Measurements from ENCODE around the gene EFHC1.

The EFHC1 gene

GRCh38 chr6:52503851-52504781 is 84.0 kb downstream of the EFHC1 start:
- peak; percentile 2 for DNase-seq

DNA sequence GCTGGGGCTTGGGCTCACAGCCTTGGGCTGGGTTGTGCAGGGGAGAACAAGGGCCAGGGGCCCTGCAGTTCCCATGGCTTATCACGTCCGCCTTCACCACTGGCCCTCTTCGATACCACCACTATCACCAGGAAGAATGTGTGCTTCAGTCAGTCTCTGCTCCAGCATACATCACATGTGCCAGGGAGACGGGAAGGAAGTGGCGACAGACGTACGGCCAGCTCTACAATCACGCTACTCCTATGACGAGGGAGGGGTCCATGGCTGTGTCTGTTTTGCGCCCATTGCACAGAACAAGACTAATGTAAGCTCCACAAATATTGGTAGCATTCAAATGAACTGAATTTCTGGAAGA is 84.6 kb downstream of the EFHC1 start:
- no peak for DNase-seq

DNA sequence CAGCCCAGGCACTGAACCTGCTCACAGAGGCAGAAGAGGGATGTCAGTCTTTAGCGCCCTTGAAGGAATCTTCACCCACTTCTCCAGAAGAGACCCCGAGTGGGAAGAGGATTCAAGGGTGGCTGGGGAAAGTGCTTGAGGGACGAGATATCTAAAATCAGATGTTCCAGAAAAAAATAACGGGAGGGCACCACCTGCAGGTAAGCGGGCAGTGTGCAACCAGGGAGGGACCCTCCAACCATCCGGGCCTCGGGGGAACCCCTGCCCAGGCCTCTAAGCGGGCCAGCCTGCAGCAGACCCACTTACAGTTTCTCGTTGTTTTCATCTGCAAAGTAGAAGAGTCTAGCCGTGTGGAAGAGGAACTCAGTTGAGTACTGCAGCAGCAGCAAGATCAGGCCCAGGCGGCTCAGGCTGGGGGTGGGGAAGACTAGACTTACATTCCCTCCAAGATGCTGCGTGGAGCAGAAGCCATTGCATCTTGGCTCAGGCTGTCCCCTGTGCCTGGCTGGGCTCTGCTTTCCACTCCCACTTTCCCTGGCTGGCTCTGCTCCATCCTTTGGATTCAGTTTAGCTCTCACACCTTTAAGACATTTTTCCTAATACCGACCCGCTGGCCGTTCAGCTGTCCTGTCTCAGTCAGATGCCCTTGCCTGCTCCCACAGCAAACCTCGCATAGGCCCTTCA is 85.7 kb downstream of the EFHC1 start:
- no peak for DNase-seq

- DNase-seq = no peak
Observed at GRCh38 chr6:52506476-52506875, 86.3 kb downstream of the EFHC1 start.

DNA sequence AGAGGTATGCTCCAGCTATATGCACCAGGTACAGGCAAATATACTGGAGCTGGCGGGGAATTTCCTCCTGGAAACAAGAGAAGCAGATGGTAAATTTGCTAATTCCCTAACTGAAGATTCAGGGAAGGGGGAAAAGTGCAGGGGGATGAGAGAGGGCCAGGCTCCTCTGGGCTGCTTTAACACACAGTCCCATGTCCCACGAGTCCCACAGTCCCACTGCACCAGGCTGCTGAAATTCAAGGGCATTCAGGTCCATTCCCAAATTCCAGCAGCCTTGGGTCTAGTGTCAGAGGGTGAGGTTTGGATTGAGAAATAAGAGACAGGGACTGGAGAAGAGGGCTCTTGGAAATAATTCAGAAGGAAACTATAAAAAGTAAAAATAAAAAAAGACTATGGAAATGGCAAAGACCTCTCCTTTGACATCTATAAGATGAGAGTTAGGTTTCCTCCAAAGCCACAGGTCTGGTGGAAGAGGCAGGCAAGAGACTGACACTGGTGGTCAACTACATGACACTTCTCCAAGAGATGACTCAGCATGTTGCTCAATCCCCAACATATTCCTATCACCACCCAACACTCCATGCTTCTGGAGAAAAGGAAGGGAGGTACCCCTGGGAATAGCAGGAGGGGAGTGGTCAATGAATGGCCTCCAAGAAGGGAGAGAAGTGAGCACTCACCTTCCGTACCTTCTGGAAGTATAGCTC is 87.6 kb downstream of the EFHC1 start:
- no peak for DNase-seq

DNA sequence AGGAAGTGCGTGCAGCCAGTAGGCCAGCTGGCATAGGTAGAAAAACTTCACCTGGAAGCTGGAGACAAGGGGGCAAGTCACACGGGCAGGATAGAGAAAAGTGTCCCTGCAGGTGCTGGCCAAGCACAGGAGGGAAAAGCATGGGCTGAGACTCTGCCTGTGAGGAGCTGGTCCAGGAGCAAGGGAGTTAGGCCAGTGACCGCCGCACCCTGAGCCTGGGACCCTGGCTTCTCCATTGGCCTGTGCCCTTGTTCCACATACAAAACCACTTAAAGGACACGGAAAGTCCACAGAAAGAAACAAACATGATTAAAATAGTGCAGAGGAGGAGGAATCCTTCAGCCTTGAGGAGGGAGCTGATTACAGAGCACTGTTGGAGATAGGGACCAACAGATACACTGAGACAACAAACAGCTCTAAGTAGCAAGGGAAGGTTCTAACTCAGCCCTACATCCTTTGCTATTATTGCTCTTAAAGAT is 88.2 kb downstream of the EFHC1 start:
- DNase-seq = no peak

- no peak for DNase-seq
Observed at GRCh38 chr6:52509281-52510212, 89.4 kb downstream of the EFHC1 start.

DNA sequence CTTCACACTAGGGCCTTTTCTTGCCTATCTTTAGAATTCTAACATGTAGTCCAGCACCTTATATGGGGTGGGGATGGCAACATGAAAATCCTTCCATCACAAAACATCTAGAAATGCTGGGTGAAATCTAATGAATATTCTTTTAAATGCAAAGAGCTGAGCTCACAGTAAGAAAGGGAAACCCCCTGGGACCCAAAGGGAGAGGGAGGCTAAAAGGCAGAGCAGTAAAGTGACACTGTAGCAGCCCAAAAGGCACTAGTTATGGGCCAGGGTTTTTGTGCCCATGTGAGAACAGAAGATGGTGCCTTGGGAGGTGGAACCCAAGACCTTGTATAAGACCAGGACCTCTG is 90.0 kb downstream of the EFHC1 start:
- DNase-seq = no peak

- DNase-seq = no peak
Observed at GRCh38 chr6:52511163-52511562, 91.0 kb downstream of the EFHC1 start.

DNA sequence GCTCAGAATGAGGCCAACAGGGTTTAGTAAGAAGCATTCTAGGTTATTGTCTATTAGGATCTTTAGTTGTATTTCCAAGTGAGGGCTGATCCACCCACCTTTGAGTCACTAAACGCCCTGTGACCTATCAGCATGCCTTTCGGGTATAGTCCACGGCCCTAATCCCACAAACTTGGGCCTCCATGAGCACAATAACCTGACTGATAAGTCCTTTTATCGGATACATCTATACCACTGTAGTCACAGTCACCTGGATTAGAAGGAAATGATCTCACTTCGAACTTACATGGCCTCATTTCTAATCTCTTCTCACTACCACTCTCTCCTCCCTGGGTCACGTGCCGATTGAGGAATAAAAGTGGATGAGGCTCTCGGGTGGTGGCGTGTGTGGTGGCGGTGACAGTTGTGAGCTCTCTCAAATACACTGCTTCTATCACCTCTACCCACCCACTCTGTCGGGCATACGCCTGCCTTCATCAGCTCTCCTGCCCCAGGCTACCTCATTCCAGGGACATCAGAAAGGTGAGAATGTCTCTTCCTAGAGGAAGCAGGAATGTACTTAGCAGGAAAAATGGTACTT is 91.5 kb downstream of the EFHC1 start:
- no peak for DNase-seq

GRCh38 chr6:52512199-52512598 is 92.1 kb downstream of the EFHC1 start:
- no peak for DNase-seq

GRCh38 chr6:52513464-52513863 is 93.3 kb downstream of the EFHC1 start:
- DNase-seq = no peak

DNA sequence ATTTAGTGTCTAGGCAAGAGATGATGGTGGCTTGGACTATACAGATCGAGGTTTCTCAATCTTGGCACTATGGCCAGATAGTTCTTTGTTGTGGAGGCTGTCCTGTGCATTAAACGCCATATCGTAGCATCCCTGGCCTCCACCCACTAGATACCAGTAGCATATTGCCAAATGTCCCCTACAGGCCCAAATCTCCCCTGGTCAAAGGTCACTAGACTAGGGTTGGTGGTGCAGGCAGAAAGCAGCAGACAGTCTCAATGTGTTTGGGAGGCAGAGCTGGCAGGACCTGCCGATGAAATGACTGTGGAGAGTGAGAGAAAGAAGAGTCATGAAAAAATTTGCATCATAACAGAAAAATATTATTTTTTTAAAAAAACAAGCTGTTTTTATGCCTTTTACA is 93.8 kb downstream of the EFHC1 start:
- DNase-seq = no peak

DNA sequence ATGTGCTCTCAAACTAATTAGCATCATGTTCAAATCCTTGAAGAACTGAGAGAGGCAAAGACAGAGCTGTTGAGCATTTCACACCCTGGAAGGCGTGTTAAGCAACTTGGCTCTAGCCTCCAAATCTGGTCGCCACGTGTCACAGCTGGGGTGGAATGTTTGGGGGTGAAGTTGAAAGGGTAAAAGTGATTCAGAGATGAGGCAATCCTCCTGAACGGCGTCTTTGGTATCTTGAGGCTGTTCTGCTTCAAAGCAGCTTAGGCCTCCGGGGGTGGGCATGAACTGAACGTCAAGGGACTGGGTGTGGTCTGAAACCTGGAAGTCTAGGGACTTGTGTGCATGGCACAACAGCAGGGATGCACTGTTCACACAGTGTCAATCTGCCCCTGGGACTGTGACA is 94.4 kb downstream of the EFHC1 start:
- DNase-seq = no peak

- DNase-seq = no peak
Observed at GRCh38 chr6:52515219-52515960, 95.2 kb downstream of the EFHC1 start.

- no peak for DNase-seq
Observed at GRCh38 chr6:52516269-52516668, 96.1 kb downstream of the EFHC1 start.

- no peak for DNase-seq
Observed at GRCh38 chr6:52516943-52517342, 96.8 kb downstream of the EFHC1 start.

- DNase-seq = no peak
Observed at GRCh38 chr6:52517502-52518278, 97.5 kb downstream of the EFHC1 start.

- no peak for DNase-seq
Observed at GRCh38 chr6:52518279-52518945, 98.3 kb downstream of the EFHC1 start.

GRCh38 chr6:52519618-52520017 is 99.5 kb downstream of the EFHC1 start:
- no peak for DNase-seq

Data from CD4-positive, alpha-beta T cell treated with Interleukin-10 for 1 hour (primary cell).